Spleen (tissue), 7 donors: ENCODE measurements around the gene EPAS1.

ENCODE experiments used
- CTCF ChIP-seq, 11 experiments: fragments of 200-600 bp in 7 of 11; fragments of 450-650 bp in 4 of 11; sonication (generic) in 4 of 11; IDR thresholded peaks in 8 of 11; conservative IDR thresholded peaks in 3 of 11; 1 replicate in 7 of 11; 2 replicates in 4 of 11; pipeline versions ENCODE4 v1.4.0 to v1.8.0; 2016 to 2021; ENCODE audit warnings: antibody characterized with exemption in 11 of 11, inconsistent platforms in 4 of 11, mild to moderate bottlenecking in 1 of 11
- POLR2A ChIP-seq, 3 donors: fragments of 450-650 bp; IDR thresholded peaks; one replicate each; pipeline ENCODE4 v1.5.1; 2017; ENCODE audit warnings: antibody characterized with exemption in 3 of 3, mild to moderate bottlenecking in 1 of 3
- donor health status: DM: no; HTN: no; CAD: no; lungs with moderate emphysema.
- donor health status: DM: no; HTN: no; CAD: no.
- donor health status: DM: no; HTN: no; CAD: no.

GRCh38 chr2:46286715-46287114, 10.5 kb upstream of the EPAS1 start:
- TF ChIP-seq CTCF (IDR thresholded peaks at IDR 0.05 in 8 of 11, conservative IDR thresholded peaks at IDR 0.05 in 3 of 11) (no peak), POLR2A (IDR thresholded peaks at IDR 0.05) (no peak)
